ENCODE results near the gene OBSCN.

The OBSCN gene

DNA sequence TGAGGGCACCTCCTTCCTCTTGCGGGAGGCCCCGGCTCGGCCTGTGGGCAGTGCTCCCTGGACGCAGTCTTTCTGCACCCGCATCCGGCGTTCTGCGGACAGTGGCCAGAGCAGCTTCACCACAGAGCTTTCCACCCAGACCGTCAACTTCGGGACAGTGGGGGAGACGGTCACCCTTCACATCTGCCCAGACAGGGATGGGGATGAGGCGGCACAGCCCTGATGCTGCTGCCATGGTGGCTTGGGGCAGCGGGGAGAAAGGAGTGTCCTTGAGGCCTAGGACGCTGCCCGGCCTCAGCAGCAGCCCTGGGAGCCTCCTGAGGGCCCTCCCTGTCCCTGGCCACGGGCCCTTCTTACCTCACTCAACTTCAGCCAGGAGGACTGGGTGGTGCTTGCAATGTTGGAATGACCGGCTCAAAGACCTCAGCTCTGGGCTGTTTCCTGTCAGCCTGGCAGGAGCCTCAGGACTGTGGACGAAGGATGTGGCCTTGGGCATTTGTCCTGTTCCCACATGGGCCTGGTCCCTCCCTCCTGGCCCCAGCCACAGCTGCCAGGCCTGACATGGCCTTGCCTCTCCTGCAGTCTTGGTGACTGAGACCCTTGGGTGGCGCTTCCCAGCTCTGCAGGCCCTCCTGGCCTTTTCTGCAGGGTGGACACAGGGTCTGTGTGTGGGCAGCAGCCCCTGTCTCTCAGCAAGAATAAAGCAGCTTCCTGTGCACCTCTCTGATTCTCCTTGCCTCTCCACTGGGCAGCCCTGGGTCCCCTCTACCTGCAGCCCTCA, 152.9 kb downstream of the OBSCN start:
- DNase-seq = no peak

- DNase-seq = no peak
Observed at GRCh38 chr1:228361314-228362140, 153.7 kb downstream of the OBSCN start.

DNA sequence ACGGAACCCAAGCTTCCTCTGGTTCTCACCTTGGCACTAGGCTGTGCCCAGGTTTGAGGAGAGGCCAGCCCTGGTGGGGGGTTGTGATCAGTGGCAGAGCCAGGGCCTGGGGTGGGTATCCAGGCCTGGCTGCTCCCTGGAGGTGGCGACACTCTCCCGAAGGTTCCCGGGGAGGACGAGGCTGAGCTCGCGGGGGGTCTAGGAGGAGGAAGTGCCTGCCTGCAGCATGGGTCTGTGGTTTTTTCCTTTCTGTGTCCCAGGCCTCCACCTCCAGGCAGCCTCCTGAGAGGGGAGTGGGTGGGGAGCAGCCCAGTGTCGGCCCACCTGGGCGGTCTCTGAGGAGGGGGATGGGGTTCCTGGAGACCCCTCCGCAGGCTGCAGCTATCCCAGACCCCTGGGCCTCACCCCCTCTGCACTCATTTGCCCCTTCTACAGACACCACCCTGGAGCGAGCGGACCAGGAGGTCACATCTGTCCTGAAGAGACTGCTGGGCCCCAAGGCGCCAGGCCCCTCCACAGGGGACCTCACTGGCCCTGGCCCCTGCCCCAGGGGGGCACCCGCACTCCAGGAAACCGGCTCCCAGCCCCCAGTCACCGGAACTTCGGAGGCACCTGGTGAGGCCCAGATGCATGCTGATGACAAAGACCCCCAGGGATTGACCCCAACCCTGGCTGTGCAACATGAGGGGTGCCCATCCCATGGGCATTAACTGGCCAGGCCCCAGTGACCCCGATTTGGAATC, 154.5 kb downstream of the OBSCN start:
- DNase-seq = no peak

- DNase-seq = no peak
Observed at GRCh38 chr1:228362884-228363450, 155.1 kb downstream of the OBSCN start.

DNA sequence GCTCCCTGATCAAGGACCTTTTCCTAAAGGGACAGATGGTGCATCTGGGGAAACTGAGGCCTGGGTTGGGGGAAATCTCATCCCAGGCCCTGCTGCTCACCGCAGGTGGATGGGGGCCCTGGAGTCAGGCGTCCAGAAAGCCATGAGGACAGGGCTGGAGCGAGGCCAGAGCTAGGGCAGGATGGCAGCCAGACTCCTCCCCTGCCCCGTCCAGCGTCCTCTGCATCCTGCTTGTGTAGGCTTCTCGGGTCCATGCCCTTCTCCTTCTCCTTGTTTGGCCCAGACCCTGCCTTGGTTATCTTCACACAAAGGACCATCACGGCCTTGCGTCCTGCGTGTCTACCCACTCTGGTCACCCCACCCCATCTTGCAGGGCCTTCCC, 155.8 kb downstream of the OBSCN start:
- no peak for DNase-seq

DNA sequence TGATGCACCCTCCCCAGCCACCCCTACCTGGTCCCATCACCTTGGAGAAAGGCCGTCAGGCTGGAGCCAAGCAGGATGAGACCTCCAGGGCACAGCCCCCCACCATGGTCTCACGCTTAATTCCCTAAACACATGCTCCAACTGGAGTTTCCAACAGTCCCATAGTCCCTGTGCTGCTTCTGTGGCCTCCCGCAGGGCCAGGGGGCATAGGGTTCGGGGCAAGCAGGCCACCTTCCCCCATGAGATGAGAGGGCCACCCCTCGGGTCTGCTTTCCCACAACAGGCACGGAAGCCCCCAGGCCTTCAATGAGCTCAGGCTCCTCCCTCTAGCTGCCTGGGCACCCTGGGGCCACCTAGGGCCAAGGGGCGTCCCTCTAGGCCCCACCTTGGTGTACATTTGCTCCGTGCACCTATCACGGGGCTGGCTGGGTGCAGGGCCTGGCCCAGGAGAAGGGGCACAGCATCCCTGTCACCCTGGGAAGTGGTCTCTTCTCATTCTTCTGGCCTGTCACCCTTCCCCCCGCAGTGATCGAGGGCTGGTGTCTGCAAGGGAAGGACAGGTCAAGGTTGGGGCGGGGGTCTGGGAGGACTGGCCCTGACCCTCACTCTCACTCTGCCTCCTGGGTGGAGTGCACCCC, 156.3 kb downstream of the OBSCN start:
- no peak for DNase-seq

DNA sequence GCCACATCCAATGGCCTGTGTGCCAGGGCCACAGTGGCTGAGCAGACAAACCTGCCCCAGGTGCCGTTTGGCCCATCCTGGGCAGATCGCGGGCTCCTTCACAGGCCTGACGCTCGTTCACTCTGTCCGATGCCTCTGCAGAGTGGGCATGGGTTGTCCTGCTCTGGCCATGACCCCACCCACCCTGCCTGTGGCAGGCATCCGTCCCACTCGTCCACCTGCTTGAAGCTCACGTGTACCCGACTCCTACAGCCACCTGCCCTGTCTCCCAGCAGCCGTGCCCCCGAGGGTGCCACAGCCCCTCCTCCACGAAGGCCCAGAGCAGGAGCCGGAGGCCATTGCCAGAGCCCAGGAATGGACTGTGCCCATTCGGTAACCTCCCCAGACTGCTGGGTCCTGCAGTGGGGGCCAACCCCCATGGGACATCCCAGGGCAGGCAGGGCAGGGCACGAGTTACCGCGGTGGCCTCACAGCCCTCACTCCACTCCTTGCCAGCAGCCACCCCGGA, 156.9 kb downstream of the OBSCN start:
- no peak for DNase-seq

GRCh38 chr1:228365271-228366061, 157.6 kb downstream of the OBSCN start:
- no peak for DNase-seq

DNA sequence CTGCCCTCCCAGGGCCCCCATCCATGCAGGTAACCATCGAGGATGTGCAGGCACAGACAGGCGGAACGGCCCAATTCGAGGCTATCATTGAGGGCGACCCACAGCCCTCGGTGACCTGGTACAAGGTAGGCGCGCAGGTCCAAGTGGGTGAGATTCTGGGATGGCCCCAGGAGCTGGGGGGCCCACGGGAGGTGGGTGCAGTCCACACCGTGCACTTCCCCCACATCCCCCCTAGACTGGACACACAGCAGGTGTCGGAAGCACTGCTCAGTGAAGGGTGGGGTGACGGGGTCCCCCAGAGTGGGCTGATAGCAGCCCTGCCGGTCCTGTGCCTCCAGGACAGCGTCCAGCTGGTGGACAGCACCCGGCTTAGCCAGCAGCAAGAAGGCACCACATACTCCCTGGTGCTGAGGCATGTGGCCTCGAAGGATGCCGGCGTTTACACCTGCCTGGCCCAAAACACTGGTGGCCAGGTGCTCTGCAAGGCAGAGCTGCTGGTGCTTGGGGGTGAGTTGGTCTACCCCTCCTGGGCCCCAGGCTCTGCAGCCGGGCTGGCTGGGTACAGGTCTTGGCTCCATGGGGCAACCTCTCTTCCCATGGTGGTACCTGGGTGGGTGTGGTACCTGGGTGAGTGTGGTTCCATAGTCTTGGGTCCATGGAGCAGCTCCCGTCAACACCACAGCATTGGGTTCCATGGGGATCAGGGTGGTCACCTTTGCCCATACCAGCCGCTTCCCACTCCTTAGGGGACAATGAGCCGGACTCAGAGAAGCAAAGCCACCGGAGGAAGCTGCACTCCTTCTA, 158.4 kb downstream of the OBSCN start:
- DNase-seq = no peak

GRCh38 chr1:228366866-228367741, 159.3 kb downstream of the OBSCN start:
- no peak for DNase-seq

DNA sequence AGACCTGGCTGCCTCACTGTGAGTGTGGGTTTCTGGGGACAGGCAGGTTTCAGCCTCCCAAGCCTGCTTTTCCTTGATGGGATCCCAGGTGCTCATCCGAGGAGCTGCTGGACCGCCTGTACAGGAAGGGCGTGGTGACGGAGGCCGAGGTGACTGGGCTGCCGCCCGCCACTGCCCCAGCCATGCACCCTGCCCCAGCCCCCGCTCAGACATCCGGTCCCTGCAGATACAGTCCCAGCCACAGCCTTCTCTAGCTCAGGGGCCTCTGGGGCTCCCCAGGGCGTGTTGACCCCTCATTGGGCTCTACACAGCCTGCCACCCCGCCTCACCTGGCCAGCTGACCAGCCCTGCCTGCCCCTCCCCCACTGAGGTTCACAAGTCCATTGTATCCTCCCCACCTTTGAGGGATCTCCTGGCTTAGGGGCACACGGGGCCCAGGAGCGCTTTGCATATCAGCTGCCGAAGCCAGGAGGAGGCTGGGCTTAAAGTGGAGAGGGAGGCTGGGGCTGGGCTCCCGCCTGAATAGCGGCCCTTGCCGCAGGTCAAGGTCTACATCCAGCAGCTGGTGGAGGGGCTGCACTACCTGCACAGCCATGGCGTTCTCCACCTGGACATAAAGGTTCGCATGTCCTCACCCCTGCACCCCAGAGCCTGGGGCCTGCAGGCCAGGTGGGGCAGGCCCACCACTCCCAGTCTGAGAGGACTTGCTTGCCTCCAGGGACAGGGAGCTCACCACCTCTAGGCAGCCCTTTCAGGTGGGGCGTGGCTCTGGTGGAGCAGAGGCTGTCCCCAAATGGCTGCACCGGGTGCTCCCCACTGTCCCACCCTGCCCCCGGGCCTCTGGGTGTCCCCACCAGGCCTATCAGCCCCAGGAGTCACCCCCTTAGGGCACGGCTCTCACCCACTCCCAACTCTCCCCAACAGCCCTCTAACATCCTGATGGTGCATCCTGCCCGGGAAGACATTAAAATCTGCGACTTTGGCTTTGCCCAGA, 160.3 kb downstream of the OBSCN start:
- DNase-seq = no peak

DNA sequence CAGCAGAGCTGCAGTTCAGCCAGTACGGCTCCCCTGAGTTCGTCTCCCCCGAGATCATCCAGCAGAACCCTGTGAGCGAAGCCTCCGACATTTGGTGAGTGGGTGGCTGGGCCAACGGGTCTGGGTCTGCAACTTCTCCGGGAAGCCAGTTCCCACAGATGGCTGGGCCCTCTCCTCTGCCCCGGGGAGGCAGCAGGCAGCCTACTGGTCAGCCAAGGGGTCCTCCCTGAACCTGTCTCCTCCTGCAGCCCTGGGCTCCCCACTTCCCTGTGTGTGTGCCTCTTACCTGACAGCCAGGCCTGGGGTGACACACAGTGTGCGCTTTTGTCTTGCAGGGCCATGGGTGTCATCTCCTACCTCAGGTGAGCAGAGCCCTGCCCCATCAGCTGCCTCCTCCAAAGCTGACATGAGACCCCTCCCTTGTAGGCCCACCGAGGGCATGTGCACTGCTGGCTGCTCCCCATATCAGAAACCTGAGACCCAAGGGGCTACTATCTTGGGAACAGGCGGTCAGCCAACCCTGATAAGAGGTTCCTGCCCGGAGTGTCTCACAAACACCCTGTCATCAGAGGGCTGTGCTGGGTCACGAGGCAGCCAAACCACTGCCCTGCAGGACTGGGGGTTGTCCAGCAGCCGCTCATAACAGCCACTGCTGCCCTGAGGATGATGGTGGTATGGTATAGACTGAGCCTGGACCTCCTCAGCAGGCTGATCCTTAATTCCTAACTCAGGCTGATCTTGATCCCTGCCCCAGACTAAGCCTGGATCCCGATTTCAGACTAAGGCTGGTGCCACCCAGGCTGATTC, 161.2 kb downstream of the OBSCN start:
- no peak for DNase-seq

DNA sequence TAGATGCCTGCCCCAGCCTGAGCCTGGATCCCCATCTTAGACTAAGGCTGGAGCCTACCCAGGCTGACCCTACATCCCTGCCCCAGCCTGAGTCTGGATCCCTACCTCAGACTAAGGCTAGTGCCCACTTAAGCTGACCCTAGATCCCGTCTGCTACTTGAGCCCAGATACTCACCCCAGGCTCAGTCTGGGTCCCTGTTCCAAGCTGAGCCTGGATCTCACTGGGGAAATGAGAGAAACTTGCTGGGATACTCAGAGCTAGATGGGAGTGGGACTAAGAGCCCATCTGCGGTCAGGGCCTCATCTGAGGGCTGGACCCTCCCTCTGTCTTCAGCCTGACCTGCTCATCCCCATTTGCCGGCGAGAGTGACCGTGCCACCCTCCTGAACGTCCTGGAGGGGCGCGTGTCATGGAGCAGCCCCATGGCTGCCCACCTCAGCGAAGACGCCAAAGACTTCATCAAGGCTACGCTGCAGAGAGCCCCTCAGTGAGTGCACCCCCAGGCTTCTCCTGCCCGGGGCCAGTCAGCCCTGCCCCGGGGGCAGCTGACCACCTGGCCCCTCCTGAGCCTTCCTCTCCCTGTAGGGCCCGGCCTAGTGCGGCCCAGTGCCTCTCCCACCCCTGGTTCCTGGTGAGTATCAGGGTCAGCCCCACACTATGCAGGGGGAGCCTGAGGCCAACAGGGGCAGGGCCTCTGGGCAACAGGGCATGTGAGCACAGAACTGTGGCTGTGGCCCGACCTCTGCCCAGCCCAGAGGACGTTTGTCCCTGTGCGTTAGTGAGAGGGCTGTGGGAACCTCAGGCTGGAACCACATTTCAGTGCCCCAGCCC, 162.0 kb downstream of the OBSCN start:
- no peak for DNase-seq

DNA sequence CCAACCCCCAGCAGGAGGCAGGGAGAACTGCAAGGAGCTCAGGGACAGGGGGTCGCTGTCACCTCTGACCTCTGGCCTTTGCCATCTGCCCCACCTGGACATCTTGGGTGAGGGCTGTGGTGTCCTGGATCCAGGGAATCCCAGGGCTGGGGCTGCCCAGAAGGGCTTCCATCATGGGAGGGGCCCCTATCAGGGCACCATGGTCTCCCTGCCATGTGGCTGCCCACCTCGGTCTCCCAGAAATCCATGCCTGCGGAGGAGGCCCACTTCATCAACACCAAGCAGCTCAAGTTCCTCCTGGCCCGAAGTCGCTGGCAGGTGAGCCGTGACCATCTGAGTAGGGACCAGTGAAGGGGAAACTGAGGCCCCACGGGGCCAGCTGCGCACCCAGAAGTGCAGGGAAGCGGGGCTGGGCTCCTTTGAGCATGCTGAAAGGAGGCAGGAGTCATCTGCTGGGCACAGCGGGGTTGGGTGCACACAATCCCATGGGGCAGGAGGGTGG, 162.6 kb downstream of the OBSCN start:
- no peak for DNase-seq

DNA sequence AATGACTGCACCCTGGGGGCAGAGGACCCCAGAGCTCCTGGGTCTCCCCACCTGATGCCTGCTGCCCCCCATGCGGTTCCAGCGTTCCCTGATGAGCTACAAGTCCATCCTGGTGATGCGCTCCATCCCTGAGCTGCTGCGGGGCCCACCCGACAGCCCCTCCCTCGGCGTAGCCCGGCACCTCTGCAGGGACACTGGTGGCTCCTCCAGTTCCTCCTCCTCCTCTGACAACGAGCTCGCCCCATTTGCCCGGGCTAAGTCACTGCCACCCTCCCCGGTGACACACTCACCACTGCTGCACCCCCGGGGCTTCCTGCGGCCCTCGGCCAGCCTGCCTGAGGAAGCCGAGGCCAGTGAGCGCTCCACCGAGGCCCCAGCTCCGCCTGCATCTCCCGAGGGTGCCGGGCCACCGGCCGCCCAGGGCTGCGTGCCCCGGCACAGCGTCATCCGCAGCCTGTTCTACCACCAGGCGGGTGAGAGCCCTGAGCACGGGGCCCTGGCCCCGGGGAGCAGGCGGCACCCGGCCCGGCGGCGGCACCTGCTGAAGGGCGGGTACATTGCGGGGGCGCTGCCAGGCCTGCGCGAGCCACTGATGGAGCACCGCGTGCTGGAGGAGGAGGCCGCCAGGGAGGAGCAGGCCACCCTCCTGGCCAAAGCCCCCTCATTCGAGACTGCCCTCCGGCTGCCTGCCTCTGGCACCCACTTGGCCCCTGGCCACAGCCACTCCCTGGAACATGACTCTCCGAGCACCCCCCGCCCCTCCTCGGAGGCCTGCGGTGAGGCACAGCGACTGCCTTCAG, 163.3 kb downstream of the OBSCN start:
- no peak for DNase-seq
